ENCODE measurements around the gene TAGLN. TPM values are rescaled to one million over a fixed set of nuclear protein-coding genes. Genes with fewer than 3 reads are reported as not detected.

TAGLN gene
- total and polyA plus RNA-seq, 9 of the 15 experiments (the other 6 are each of a cell fraction or from before 2014, with no cell fraction given), result 0.21 to 4.9 (median 1.1) TPM

DNA sequence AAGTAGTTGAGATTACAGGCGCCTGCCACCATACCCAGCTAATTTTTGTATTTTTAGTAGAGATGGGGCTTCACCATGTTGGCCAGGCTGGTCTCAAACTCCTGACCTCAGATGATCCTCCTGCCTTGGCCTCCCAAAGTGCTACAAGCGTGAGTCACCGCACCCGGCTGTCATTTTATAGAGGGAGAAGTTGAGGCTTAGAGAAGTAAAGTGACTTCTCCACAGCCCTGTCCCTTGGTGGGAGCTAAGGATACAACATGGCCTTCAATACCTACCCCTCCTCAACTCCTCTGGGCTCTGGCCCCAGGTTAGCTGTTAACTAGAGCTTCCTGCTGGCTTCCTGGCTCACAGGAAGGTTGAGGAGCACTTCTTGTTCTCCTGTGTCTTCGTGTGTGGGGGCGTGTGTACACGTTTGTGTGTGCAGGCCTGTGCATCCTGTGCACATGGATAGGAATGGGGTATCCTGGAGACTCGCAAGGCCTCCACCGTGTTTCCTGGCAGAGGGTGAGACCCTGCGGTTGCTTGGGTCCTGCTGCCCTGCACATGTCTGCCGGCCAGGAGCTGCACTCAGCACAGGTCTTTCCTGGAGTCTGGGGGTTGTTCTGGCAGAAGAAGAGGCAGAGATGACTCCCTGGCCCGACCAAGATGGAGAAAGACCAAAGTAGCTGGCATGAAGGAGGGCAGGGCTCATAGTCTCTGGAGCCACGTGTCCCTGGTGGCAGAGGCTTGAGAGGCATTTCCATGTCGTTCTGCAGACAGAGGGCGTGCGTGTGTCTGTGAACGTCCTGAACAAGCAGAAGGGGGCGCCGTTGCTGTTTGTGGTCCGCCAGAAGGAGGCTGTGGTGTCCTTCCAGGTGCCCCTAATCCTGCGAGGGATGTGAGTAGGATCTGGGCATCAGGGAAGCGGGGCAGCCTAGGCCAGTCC is 18.2 kb upstream of the TAGLN start (continued):
- TF ChIP-seq, protein P1, sequence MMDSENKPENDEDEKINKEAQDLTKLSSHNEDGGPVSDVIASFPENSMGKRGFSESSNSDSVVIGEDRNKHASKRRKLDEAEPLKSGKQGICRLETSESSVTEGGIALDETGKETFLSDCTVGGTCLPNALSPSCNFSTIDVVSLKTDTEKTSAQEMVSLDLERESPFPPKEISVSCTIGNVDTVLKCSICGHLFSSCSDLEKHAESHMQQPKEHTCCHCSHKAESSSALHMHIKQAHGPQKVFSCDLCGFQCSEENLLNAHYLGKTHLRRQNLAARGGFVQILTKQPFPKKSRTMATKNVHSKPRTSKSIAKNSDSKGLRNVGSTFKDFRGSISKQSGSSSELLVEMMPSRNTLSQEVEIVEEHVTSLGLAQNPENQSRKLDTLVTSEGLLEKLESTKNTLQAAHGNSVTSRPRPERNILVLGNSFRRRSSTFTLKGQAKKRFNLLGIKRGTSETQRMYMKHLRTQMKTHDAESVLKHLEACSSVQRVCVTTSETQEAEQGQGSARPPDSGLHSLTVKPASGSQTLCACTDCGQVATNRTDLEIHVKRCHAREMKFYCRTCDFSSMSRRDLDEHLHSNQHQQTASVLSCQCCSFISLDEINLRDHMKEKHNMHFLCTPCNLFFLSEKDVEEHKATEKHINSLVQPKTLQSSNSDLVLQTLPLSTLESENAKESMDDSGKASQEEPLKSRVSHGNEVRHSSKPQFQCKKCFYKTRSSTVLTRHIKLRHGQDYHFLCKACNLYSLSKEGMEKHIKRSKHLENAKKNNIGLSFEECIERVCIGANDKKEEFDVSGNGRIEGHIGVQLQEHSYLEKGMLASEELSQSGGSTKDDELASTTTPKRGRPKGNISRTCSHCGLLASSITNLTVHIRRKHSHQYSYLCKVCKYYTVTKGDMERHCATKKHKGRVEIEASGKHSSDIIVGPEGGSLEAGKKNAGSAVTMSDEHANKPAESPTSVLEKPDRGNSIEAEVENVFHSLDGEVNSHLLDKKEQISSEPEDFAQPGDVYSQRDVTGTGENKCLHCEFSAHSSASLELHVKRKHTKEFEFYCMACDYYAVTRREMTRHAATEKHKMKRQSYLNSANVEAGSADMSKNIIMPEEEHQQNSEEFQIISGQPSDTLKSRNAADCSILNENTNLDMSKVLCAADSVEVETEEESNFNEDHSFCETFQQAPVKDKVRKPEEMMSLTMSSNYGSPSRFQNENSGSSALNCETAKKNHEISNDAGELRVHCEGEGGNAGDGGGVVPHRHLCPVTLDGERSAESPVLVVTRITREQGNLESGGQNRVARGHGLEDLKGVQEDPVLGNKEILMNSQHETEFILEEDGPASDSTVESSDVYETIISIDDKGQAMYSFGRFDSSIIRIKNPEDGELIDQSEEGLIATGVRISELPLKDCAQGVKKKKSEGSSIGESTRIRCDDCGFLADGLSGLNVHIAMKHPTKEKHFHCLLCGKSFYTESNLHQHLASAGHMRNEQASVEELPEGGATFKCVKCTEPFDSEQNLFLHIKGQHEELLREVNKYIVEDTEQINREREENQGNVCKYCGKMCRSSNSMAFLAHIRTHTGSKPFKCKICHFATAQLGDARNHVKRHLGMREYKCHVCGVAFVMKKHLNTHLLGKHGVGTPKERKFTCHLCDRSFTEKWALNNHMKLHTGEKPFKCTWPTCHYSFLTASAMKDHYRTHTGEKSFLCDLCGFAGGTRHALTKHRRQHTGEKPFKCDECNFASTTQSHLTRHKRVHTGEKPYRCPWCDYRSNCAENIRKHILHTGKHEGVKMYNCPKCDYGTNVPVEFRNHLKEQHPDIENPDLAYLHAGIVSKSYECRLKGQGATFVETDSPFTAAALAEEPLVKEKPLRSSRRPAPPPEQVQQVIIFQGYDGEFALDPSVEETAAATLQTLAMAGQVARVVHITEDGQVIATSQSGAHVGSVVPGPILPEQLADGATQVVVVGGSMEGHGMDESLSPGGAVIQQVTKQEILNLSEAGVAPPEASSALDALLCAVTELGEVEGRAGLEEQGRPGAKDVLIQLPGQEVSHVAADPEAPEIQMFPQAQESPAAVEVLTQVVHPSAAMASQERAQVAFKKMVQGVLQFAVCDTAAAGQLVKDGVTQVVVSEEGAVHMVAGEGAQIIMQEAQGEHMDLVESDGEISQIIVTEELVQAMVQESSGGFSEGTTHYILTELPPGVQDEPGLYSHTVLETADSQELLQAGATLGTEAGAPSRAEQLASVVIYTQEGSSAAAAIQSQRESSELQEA (IDR thresholded peaks at IDR 0.05; ENCODE audit: low read depth), result no peak
- no peak for TF ChIP-seq ZC3H11A (IDR thresholded peaks at IDR 0.05; ENCODE audit: low read depth, low read length)
- TF ChIP-seq, protein P2, sequence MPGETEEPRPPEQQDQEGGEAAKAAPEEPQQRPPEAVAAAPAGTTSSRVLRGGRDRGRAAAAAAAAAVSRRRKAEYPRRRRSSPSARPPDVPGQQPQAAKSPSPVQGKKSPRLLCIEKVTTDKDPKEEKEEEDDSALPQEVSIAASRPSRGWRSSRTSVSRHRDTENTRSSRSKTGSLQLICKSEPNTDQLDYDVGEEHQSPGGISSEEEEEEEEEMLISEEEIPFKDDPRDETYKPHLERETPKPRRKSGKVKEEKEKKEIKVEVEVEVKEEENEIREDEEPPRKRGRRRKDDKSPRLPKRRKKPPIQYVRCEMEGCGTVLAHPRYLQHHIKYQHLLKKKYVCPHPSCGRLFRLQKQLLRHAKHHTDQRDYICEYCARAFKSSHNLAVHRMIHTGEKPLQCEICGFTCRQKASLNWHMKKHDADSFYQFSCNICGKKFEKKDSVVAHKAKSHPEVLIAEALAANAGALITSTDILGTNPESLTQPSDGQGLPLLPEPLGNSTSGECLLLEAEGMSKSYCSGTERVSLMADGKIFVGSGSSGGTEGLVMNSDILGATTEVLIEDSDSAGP (CRISPR knock-in tag; IDR thresholded peaks at IDR 0.05), result no peak; the same call in 1 of the 2 replicates
- TF ChIP-seq CEBPB (tag; IDR thresholded peaks at IDR 0.05), result no peak
- TF ChIP-seq, protein P3, sequence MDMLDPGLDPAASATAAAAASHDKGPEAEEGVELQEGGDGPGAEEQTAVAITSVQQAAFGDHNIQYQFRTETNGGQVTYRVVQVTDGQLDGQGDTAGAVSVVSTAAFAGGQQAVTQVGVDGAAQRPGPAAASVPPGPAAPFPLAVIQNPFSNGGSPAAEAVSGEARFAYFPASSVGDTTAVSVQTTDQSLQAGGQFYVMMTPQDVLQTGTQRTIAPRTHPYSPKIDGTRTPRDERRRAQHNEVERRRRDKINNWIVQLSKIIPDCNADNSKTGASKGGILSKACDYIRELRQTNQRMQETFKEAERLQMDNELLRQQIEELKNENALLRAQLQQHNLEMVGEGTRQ (CRISPR knock-in tag; IDR thresholded peaks at IDR 0.05), result peak; percentile 52; the same call in 1 of the 2 replicates
- no peak for TF ChIP-seq SLC30A9 (CRISPR knock-in tag; IDR thresholded peaks at IDR 0.05)
- TF ChIP-seq GABPA (tag; conservative IDR thresholded peaks at IDR 0.05; ENCODE audit: low read depth), result no peak
- TF ChIP-seq, protein P4, sequence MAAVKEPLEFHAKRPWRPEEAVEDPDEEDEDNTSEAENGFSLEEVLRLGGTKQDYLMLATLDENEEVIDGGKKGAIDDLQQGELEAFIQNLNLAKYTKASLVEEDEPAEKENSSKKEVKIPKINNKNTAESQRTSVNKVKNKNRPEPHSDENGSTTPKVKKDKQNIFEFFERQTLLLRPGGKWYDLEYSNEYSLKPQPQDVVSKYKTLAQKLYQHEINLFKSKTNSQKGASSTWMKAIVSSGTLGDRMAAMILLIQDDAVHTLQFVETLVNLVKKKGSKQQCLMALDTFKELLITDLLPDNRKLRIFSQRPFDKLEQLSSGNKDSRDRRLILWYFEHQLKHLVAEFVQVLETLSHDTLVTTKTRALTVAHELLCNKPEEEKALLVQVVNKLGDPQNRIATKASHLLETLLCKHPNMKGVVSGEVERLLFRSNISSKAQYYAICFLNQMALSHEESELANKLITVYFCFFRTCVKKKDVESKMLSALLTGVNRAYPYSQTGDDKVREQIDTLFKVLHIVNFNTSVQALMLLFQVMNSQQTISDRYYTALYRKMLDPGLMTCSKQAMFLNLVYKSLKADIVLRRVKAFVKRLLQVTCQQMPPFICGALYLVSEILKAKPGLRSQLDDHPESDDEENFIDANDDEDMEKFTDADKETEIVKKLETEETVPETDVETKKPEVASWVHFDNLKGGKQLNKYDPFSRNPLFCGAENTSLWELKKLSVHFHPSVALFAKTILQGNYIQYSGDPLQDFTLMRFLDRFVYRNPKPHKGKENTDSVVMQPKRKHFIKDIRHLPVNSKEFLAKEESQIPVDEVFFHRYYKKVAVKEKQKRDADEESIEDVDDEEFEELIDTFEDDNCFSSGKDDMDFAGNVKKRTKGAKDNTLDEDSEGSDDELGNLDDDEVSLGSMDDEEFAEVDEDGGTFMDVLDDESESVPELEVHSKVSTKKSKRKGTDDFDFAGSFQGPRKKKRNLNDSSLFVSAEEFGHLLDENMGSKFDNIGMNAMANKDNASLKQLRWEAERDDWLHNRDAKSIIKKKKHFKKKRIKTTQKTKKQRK (IDR thresholded peaks at IDR 0.05; ENCODE audit: borderline replicate concordance, low read depth, low read length), result no peak
- no peak for TF ChIP-seq STAT5B (CRISPR knock-in tag; IDR thresholded peaks at IDR 0.05)
- TF ChIP-seq GABPB2 (CRISPR knock-in tag; conservative IDR thresholded peaks at IDR 0.05), result no peak
- no peak for TF ChIP-seq ASH1L (IDR thresholded peaks at IDR 0.05; ENCODE audit: borderline replicate concordance, low read depth, partially characterized antibody)
- no peak for TF ChIP-seq ILK (tag; IDR thresholded peaks at IDR 0.05; ENCODE audit: borderline replicate concordance, low read depth)

Measured in K562 (cell line).